ENCODE results near the gene QARS1. TPM values are rescaled to one million over a fixed set of nuclear protein-coding genes. Genes with fewer than 3 reads are reported as not detected.
A peak's percentile ranks its signal among the peaks of the same experiment; 100 is the strongest.

Gene QARS1
- total and polyA plus RNA-seq, 2 of the 8 experiments (the other 6 are each of a cell fraction or from before 2014, with no cell fraction given): 353 to 581 TPM

DNA sequence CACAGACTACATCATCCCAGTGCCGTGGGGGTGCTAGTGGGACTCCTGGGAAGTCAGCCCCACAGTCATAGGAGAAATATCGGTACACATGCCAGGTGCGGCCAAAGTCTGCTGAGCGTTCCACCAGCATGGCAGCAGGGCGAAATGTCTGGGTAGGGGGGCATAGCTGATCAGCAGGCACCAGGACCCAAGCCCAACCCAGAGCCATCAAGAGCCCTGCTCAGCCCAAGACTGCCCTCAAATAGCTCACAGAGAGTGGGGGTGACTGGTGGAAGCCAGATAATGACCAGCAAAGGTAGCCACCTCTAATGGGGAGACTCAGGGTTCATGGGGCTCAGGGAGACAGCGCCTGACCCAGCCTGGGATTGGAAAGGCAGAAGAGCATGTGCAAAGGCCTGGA, 27.0 kb upstream of the QARS1 start:
- no peak for TF ChIP-seq GABPA (IDR thresholded peaks at IDR 0.05; ENCODE audit: borderline replicate concordance, insufficient read depth, low read length)
- TF ChIP-seq SP2 (IDR thresholded peaks at IDR 0.05; ENCODE audit: low read length): no peak
- TF ChIP-seq SIX5 (IDR thresholded peaks at IDR 0.05; ENCODE audit: low read depth, low read length): no peak
- no peak for TF ChIP-seq EP300 (IDR thresholded peaks at IDR 0.05; ENCODE audit: borderline replicate concordance in 1 of 2, low read depth in 2 of 2, low read length in 2 of 2)
- no peak for TF ChIP-seq CTBP2 (IDR thresholded peaks at IDR 0.05; ENCODE audit: borderline replicate concordance, insufficient read depth, insufficient read length, low read length)
- TF ChIP-seq EGR1 (IDR thresholded peaks at IDR 0.05; ENCODE audit: borderline replicate concordance, low read depth, low read length): no peak
- no peak for TF ChIP-seq BCL11A (IDR thresholded peaks at IDR 0.05; ENCODE audit: low read depth in 2 of 2, low read length in 2 of 2)
- TF ChIP-seq, protein P1, sequence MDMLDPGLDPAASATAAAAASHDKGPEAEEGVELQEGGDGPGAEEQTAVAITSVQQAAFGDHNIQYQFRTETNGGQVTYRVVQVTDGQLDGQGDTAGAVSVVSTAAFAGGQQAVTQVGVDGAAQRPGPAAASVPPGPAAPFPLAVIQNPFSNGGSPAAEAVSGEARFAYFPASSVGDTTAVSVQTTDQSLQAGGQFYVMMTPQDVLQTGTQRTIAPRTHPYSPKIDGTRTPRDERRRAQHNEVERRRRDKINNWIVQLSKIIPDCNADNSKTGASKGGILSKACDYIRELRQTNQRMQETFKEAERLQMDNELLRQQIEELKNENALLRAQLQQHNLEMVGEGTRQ (IDR thresholded peaks at IDR 0.05; ENCODE audit: low read length): no peak
- TF ChIP-seq, protein P2, sequence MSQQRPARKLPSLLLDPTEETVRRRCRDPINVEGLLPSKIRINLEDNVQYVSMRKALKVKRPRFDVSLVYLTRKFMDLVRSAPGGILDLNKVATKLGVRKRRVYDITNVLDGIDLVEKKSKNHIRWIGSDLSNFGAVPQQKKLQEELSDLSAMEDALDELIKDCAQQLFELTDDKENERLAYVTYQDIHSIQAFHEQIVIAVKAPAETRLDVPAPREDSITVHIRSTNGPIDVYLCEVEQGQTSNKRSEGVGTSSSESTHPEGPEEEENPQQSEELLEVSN (IDR thresholded peaks at IDR 0.05): no peak
- Histone ChIP-seq H3K23me2 (ENCODE audit: low read depth, low read length) (peaks cover 12% of the 10 kb centered on the region), H4K5ac (ENCODE audit: insufficient read length, low read depth, low read length) (no peak overlapping the region), H3K4me3 (ENCODE audit: extremely low read depth in 1 of 4, insufficient read depth in 2 of 4, low read depth in 3 of 4, low read length in 4 of 4) (peak overlapping the region in 2 of 4 experiments; percentile 74 to 92; a peak in 4 of 8 replicates), H3K14ac (ENCODE audit: insufficient read length) (no peak overlapping the region), H3K9ac (replicated peaks in 1 of 4; ENCODE audit: extremely low read depth in 1 of 4, low read depth in 3 of 4, low read length in 3 of 4) (0 out of 7 replicates have a peak overlapping the region, but pooled peaks of 1 of the 4 experiments have one; percentile 36), H3K4ac (replicated peaks; ENCODE audit: insufficient read length, low read depth, low read length) (no peak overlapping the region), H4K8ac (ENCODE audit: extremely low read depth, insufficient read depth, low read length) (0 out of 2 replicates have a peak overlapping the region, but pooled peaks have one; percentile 29), H3K27me3 (replicated peaks in 1 of 4; ENCODE audit: control insufficient read depth in 3 of 4, extremely low read depth in 1 of 4, insufficient read depth in 3 of 4, low read length in 3 of 4) (no peaks in the 10 kb centered on the region), H4K91ac (replicated peaks; ENCODE audit: insufficient read length, low read length) (no peak overlapping the region), H3K79me2 (ENCODE audit: control insufficient read depth in 1 of 2, insufficient read depth in 2 of 2, low read length in 2 of 2) (no peaks in the 10 kb centered on the region), H2BK20ac (ENCODE audit: low read length) (no peak overlapping the region), H3K4me2 (ENCODE audit: insufficient read depth in 1 of 2, low read depth in 2 of 2, low read length in 2 of 2) (peak overlapping the region; percentile 76 to 90; a peak in 2 of 4 replicates), H3K9me3 (ENCODE audit: insufficient read depth in 2 of 2, low read depth in 1 of 2, low read length in 1 of 2) (no peaks in the 10 kb centered on the region), H2AK5ac (ENCODE audit: low read depth, low read length) (peak overlapping the region; percentile 75; the same call in 1 of the 2 replicates), H3K23ac (ENCODE audit: insufficient read length) (no peak overlapping the region), H4K20me1 (replicated peaks in 1 of 2; ENCODE audit: control insufficient read depth in 1 of 2, insufficient read depth in 2 of 2, low read length in 2 of 2) (peaks cover 0 to 4% of the 10 kb centered on the region in 2 experiments), H2AFZ (ENCODE audit: low read length) (no peak overlapping the region), H3K18ac (ENCODE audit: extremely low read depth, low read length) (no peak overlapping the region), H2BK15ac (ENCODE audit: low read length) (no peak overlapping the region; the same call in 1 of the 2 replicates), H3K56ac (replicated peaks; ENCODE audit: insufficient read length, low read depth, low read length) (no peak overlapping the region), H2BK12ac (ENCODE audit: low read depth, low read length) (0 out of 2 replicates have a peak overlapping the region, but pooled peaks have one; percentile 71), H3K4me1 (replicated peaks in 1 of 4; ENCODE audit: control insufficient read depth in 3 of 4, insufficient read depth in 4 of 4, low read length in 3 of 4) (peaks cover 0 to 8% (median 7%) of the 10 kb centered on the region in 4 experiments; a peak in 6 of 7 replicates), H3K79me1 (ENCODE audit: low read depth, low read length) (0 out of 2 replicates have a peak, but pooled peaks cover 4% of the 10 kb centered on the region), H2BK5ac (ENCODE audit: low read depth, low read length) (peak overlapping the region; percentile 35; the same call in 1 of the 2 replicates), H3K27ac (ENCODE audit: low read depth, low read length) (no peak overlapping the region), H3K36me3 (ENCODE audit: control insufficient read depth in 2 of 4, insufficient read depth in 4 of 4, low read length in 3 of 4) (0 out of 8 replicates have a peak, but pooled peaks cover 0 to 2% (median 0%) of the 10 kb centered on the region in 4 experiments), H2BK120ac (replicated peaks; ENCODE audit: low read depth, low read length) (no peak overlapping the region)
- ChIA-PET POLR2A (ENCODE audit: partially characterized antibody) (interaction anchor here (0.9 to 2.2 kb wide), 11 partner anchors 10 to 162 kb away, joined by 3 to 19 read pairs (median 4); partner anchors contain the start of genes QARS1 and USP19), CTCF (ENCODE audit: partially characterized antibody) (interaction anchor here (1.3 to 5.5 kb wide), 4 partner anchors 10 to 144 kb away, joined by 3 to 43 read pairs (median 13); partner anchors contain the start of genes KLHDC8B and USP19)
- 92% methylated on average over 6 of the region's 6 CpGs; no CpG with 5 or more reads in 1 of the 2 experiments for WGBS, 2 experiments (ENCODE audit: extremely low coverage in 1 of 2, insufficient coverage in 1 of 2, insufficient read length in 1 of 2, insufficient replicate concordance in 2 of 2, low coverage in 1 of 2, low lambda C conversion rate in 2 of 2, missing lambda C conversion rate in 1 of 2)
- DNase-seq (ENCODE audit: low read depth in 1 of 2, low spot score in 2 of 2) (no peak), FAIRE-seq (no peak)

Data from H1 (cell line).